ENCODE measurements around the gene BTBD17.

The BTBD17 gene

DNA sequence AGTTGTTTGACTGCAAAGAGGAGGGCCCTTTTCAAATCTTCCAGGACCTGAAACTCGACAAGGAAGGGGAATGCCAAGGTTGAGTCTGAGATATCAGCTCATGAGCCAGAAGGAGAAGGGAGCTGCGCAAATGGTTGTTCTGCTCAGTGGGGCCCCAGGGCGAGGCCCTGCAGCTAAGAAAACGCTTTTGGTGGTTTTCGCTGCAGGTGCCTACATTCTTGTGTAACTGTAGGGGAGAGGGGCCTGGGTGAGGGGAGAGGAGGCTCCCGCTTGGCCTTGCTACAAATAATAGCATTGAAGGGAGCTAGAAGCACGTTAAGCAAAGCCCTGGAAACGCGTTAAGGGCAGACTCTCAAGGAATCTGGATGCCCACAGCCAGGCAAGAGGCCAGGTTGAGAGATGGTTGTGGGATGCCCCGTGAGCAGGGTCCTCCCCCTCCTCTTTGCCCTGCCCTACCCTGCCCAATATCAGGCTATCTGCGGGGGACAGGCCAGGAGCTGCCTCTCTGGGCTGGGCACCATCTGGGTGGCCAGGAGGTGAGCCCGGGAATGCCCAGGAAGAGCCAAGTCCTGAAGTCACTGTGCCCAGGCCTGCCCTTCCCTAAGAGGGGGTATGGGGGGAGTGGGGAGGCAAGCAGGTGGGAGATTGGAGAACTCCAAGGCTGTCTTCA lies 27.6 kb upstream of the BTBD17 start:
- peak in 1 of 10 donors; percentile 39 for DNase-seq
- intact Hi-C loops (cut with DNase I), result no loop called here

DNA sequence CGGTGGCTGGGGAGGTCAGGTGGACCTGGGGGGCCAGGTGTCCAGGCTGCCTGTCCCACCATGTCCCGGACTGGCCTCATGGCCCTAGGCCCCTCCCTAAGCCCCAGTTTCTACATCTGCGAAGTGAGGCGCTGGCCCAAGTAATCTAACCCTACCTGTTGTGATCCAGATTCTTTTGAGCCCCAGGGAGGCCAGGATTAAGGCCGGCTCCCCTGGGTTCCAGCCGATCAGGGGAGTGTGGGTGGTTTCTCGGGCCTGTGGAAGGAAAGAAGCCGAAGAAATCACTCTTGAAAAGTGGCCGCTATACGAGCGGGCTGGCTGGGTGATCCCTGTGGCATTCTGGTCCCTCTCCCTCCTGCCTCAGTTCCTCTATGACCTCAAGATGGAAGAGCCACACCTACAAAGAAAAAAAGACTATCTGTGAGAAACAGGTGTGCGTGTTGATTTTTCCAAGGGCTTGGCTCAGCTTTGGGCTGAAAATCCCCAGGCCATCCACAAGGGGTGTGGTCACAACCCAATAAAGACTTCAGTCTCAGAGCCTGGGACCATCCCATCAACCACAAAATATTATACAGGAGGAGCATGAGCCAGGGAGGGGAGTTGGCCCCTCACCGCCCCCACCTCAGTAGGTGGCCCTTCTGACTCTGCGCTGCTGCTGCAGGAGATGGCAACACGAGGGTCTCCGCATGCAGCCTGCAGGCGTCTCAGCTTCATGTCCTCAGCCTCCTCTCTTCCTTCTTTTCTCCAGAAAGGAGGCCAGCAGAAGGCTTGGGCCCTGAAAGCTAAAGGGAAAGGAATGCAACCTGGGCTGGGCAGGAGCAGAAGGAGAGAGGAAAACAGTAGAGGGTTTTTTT lies 25.9 kb upstream of the BTBD17 start:
- intact Hi-C loops (cut with DNase I), result no loop called here
- DNase-seq, result peak in 1 of 10 donors; percentile 55

DNA sequence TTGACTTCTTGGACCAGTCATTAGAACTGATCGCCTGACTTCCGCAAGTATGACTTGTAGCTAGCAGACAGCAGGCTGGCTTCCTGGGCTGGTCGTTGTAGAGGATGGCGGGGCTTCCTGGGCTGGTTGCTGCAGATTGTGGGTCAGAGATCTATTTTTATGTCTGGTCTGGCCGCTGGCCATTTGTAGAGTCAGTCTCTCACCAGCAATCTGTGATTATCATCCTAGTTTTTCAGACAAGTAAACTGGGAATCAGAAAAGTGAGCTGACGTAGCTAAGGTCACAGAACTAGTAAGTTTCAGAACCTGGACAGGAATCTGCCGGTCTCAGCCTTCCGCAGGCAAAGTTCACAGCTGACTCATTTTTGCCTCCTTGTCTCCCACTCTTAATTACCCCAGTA lies 24.7 kb upstream of the BTBD17 start:
- intact Hi-C loops (cut with DNase I), result no loop called here
- peak in 1 of 10 donors; percentile 86 for DNase-seq

DNA sequence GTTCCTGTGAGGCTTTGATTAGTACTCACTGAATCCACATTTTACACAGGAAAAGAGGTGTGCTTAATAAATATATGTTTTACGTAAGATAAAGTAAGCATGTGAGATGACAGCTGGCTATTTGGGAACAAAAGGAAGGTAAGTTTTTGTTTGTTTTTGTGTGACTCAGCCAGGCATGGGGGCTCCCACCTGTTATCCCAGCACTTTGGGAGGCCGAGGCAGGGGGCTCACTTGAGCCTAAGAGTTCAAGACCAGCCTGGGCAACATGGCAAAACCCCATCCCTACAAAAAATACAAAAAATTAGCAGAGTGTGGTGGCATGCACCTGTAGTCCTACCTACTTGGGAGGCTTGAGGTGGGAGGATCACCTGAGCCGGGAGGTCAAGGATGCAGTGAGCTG lies 23.5 kb upstream of the BTBD17 start:
- DNase-seq, result no peak
- intact Hi-C loops (cut with DNase I), result no loop called here

DNA sequence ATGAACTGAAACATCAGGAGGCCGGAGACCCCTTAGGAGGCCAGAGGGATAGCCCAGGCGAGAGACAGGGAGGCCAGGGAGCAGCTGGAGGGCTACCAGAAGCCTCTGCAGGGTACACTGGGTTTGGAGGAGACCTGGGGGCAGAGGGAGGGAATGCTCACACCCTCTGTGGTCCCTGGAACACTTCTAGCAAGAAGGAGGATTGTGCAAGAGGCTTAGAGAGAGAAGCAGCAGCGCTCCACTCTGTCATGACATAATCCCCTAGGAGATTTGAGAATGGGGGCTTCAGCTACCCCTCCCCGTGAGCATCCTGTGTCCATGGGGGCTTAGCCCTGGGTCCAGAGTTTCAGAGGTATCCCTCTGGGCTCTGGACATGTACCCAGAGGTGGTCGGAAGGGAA lies 21.5 kb upstream of the BTBD17 start:
- peak in 1 of 10 donors; percentile 44 for DNase-seq
- intact Hi-C loops (cut with DNase I), result no loop called here

DNA sequence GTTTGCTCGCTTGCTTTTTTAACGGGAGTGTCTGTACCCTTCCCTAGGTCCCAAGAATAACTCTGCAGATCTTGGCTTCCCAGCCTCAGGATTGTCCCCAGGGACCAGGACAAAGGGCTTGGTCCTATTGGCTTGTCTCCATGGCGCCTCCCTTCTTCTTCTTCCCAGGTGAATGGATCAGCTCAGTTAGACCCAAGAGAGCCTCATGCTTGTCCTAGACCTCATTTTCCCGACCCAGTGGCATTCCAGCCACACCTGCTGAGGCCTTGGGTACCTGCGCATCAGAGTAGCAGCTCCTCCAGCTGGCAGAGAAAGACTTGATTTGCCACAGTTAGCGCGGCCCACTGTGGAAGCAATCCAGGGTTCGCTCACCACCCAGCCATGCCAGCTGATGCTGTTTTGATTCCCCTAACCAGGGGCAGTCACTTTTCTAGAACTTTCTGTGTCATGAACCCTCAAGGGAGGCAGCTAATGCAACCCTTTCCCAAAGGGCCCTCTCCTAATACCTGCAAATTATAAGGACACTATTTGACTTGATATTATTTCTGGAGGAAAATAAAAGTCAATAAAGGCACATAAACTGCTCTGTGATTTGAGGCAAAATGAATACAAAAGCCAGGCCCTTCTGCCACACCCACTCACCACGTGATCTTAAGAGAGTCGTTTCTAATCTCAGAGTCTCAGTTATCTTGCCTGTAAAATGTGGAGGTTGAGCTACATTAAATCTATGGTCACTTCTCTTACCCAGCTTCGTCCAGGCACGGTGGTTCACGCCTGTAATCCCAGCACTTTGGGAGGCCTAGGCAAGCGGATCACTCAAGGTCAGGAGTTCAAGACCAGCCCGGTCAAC lies 19.5 kb upstream of the BTBD17 start:
- intact Hi-C loops (cut with DNase I), result no loop called here
- peak in 2 of 10 donors; percentile 33 to 40 for DNase-seq

DNA sequence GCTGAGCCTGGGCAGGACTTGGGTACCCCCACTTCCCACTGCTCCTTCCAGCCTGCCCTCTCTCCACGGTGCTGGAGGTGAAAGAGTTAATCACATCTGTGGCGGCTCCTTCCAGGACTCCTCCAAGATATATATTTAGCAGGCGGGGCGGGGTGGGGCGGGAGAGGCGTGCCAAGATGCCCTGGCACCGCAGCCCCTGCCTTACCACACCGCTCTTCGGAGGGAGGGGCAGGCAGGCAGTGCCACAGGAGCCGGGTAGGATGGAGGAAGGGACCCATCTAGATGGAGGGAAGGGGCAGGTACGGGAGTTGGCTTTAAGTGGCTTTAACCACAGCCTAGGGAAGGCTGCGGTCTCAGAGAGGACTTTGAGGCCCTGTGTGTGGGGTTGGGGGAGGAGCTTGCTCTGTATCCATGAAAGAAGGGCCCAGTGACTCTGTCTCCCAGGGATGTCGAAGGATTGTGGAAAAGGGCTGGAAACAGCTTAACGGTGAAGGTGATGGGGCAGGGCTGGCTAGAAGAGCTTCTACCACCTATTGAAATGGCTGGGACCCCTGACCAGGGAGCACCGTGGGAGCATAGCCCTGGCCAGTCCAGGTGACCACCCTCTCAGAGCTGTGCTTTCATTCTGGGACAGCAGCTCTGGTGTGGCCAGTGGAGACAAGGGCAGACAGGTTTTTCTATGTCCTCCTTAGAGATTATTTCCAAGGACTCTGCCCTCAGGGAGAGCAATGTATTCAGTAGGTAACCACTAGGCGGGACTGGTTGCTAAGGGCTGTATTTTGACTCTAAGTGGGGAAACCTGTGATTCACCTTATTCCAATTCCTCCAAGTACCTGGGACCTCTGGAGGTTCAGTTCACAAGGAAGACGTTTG lies 18.7 kb upstream of the BTBD17 start:
- intact Hi-C loops (cut with DNase I), result no loop called here
- peak in 2 of 10 donors; percentile 32 to 59 for DNase-seq

DNA sequence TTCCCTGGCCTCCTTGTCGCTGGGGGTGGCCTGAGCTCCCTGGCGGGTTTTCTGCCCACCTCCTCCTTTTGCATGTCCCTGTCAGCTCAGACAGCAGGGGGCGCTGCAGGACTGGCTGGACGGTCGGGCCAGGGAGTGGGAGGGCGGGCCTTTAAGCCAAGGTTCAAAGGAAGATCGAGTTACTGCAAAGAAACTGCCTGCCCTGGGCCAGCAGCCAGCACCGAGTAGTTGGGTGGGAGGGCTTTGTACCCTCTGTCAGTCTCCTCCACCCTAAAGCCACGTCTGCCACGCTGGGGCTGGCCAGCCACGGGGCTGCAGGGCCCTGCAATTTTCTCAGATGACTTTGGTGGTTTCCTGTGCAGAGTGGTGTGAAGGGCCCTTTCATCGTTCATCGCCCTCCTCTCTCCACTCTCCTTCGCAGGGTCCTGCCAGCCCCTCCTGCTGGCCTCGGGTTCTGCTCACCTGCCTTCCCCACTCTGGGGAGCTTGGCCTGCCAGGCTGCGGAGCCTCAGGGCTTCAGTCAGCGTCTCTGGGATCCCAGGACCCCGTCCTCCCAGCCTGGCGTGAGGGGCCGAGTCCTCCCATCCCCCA lies 17.9 kb upstream of the BTBD17 start:
- DNase-seq, result peak; percentile 79 to 98 (median 94)
- intact Hi-C loops (cut with DNase I), result loop anchor here (1.0 kb wide), 1 partner anchor 78 kb away; no protein-coding TSS in a partner anchor

DNA sequence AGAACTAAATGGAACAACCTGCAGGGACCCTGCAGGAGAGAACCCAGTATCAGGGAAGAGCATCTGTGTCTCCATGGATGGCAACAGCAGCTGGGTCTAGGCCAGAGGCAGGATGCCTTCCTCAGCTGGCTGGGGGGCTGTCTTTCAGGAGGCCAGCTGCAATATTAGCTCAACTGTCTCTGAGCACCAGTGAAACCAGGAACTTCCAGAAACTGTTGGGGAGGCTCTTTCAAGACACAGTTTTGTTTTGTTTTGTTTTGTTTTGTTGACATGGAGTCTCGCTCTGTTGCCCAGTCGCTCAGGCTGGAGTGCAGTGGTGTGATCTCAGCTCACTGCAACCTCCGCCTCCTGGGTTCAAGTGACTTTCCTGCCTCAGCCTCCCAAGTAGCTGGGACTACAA lies 13.2 kb upstream of the BTBD17 start:
- no peak for DNase-seq
- intact Hi-C loops (cut with DNase I), result no loop called here

DNA sequence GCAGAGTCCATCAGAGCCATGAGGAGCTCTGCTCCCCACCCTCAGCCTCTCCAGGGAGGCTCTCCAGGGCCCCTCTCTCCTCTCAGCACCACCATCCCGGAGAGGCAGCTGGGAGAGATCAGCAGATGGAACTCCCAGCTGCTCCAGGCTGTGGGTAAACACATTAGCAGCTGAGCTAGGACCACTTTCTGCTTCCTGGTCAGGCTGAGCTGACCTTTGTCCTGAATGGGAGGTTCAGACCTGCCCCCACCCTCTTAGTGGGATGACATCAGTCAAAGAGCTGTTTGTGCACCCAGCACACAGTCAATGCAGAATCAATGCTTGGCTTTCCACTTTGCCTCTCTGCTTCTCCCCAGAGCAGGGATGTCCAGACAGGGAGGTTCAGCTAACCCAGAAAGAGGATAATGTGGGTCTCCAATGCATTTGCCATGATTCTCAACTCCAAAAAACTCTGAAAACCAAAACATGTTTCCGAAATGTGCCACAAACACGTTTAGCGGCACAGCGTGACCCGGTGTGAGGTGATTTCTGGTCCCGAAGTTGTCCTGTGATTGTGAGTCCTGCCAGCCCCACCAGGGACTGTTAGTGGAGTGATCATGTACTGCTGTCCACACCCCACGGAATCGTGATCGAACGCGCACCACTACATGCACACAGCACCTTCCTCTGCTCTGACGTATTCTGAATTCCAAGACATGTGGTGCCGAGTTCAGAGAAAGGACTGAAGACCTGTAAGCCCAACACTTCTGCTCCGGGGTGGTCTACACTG lies 12.4 kb upstream of the BTBD17 start:
- intact Hi-C loops (cut with DNase I), result no loop called here
- peak in 8 of 10 donors; percentile 53 to 97 (median 76) for DNase-seq

DNA sequence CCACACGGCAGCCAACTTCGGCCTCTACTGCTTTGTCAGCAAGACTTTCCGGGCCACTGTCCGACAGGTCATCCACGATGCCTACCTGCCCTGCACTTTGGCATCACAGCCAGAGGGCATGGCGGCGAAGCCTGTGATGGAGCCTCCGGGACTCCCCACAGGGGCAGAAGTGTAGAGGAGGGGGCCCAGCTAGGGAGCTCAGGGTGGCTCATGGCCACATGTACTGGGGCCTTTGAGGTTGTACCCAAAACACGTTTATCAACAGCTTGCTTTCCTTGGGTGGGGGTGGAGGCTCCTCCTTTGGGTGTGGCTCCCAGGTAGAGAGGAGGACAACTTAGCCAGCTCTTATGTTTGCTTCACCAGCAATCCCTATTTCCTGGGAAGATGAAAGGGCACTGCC lies 10.8 kb upstream of the BTBD17 start:
- DNase-seq, result peak in 1 of 10 donors; percentile 63

DNA sequence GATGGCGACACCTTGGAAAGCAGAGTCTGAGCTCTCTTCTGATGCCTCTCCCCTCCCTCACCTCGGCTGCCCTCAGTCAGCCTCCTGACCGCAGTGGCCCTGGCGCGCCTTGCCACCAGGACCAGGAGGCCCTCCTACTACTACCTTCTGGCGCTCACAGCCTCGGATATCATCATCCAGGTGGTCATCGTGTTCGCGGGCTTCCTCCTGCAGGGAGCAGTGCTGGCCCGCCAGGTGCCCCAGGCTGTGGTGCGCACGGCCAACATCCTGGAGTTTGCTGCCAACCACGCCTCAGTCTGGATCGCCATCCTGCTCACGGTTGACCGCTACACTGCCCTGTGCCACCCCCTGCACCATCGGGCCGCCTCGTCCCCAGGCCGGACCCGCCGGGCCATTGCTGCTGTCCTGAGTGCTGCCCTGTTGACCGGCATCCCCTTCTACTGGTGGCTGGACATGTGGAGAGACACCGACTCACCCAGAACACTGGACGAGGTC lies 10.0 kb upstream of the BTBD17 start:
- intact Hi-C loops (cut with DNase I), result no loop called here
- DNase-seq, result peak in 1 of 10 donors; percentile 76

More for the DNA sequence above, 10.8 kb upstream of the BTBD17 start:
- intact Hi-C loops (cut with DNase I), result no loop called here

DNA sequence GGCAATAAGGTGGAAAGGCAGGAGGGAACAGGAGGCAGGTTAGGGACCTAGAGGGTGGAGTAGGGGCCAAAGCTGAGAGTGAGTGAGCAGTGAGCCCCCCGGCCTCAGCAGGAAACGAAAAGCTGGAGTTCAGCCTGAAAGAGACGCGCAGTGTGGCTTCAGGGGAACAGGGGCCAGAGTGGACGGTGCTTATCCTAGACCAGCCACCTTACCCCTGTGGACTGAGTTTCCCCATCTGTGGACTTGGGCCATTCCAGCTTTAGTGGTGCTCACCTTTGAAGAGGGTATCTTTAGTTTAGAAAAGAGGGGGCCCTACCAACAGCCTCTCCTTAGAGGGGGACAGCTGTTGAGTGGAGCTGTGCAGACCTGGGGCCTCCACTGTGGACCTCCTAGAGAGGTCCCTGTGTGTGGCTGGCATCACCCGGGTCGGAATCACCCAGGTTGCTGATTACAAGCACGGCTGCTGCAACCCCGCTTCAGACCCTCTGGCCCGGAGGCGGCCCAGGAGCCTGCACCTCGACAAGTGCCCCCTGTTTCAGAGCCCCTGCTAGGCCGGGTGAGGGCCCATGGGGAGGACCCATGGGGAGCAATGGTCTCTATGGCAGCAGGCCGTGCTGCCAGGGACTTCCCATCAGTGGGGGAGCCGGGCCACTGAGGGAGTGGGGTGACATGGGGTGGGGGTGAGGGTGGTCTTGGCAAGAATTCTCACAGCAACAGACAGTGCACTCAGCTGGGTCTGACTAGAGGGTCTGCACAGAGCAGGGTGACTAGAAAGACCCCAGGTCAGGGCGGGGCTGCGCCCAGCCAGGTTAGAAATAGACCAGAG lies 8.2 kb upstream of the BTBD17 start:
- intact Hi-C loops (cut with DNase I), result no loop called here
- DNase-seq, result no peak

DNA sequence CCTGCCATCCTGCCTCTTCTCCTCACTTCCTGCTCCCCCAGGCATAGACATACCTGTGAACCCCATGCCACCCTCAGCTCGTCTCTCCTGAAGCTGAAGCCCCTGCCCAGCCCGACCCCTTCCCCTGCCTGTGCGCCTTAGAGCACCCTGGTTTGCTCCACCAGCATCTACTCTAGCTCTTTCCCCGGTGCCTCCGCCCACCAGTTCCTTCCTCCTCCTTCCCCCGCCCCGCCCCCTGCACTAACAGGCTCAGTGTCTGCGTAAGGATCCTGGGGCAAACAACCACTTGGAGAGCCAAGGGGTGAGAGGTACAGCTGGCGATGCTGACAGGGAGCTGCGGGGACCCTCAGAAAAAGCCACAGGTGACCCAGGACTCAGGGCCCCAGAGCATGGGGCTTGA lies 7.6 kb upstream of the BTBD17 start:
- intact Hi-C loops (cut with DNase I), result no loop called here

DNA sequence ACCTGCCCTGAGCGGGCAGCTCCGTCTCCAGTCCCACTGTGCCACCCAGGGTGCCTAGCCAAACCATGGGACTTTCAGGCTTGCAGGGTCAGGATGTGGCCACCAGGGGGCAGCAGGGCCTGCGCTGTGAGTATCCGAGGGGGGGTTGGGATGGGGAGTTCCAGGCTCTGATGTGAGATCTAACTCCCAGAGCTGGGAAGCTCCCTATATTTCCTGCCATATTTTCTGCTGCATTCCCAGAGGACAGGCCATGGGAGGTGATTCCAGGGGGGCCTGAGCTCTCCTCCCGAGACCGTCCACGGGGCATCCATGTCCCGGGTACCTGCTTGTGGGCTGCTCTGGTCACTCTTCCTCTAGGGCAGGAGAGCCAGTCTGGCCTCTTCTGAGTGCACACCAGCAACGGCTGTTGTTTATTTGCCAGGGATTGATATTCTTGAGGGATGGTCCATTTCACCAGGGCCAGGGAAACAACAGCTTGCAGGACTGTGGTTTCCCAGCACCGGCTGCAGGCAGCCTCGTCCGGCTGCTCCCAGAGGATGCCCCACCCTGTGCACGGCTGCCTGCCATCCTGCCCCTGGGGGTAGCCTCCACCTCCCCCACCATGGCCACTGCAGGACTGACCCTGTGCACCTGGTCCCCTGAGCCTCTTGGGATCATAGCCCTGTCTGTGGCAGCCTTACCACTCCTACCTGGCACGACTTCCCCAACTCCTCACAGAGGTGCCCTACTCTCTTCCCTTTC lies 6.8 kb upstream of the BTBD17 start:
- DNase-seq, result peak; percentile 65 to 97 (median 84)
- intact Hi-C loops (cut with DNase I), result no loop called here

More for the DNA sequence above, 7.6 kb upstream of the BTBD17 start:
- DNase-seq, result no peak

DNA sequence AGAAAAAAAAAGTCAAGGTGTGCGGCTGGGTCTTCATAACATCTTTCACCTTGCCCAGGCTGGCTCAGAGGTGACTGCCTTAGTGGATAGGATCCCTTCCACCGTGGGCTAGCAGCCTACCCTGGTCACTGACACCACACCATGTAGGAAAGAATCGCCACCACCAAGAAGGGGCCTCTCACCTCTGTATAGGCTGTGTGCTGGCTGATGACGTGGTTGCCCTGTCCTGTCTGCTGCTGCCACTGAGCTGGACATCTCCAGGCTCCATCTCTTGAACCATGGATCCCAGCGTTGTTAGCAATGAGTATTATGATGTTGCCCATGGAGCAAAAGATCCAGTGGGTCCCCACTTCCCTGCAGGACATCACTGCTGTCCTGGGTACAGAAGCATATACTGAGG lies 5.5 kb upstream of the BTBD17 start, which contains the start of gene GPR142:
TSS of gene GPR142 (plus strand) at position 301 of the 400 bp plus-strand sequence. CDS start 2,035 bp downstream, outside the sequence.
- DNase-seq, result no peak
- intact Hi-C loops (cut with DNase I), result no loop called here
